Sigmoid colon (tissue), 7 donors: Measurements from ENCODE around the gene MORN1. TPM values are rescaled to one million over a fixed set of nuclear protein-coding genes. Genes with fewer than 3 reads are reported as not detected.

ENCODE experiments used
- DNase-seq: peaks from one replicate; pipeline ENCODE4 v3.0.0-alpha.2; 2019
- H3K27ac ChIP-seq, 4 donors: fragments of 200-600 bp; sonication (generic); one replicate each; pipeline ENCODE4 v1.5.1; 2016 to 2019; ENCODE audit warnings: mild to moderate bottlenecking in 1 of 4
- H3K27me3 ChIP-seq, 3 donors: fragments of 200-600 bp; sonication (generic); one replicate each; pipeline ENCODE4 v1.5.1; 2019; ENCODE audit warnings: mild to moderate bottlenecking in 1 of 3
- H3K36me3 ChIP-seq, 4 donors: fragments of 200-600 bp; sonication (generic); one replicate each; pipeline ENCODE4 v1.5.1; 2016 to 2019
- H3K4me1 ChIP-seq, 4 donors: fragments of 200-600 bp; sonication (generic); one replicate each; pipeline ENCODE4 v1.5.1; 2017 to 2019
- H3K4me3 ChIP-seq, 4 donors: fragments of 200-600 bp; sonication (generic); one replicate each; pipeline ENCODE4 v1.5.1; 2017 to 2019; ENCODE audit warnings: mild to moderate bottlenecking in 2 of 4, moderate library complexity in 1 of 4
- H3K9me3 ChIP-seq, 4 donors: fragments of 200-600 bp in 3 of 4; sonication (generic) in 3 of 4; one replicate each; pipeline versions ENCODE4 v1.5.1 to v1.6.1; 2013 to 2019
- CTCF ChIP-seq, 4 experiments: fragments of 450-650 bp in 3 of 4; fragments of 200-600 bp in 1 of 4; IDR thresholded peaks; one replicate each; pipeline ENCODE4 v1.5.1; 2016 to 2019; ENCODE audit warnings: antibody characterized with exemption in 4 of 4, mild to moderate bottlenecking in 3 of 4, moderate library complexity in 2 of 4
- EP300 ChIP-seq, 4 donors: sonication (generic); formaldehyde crosslinking; IDR thresholded peaks; one replicate each; pipeline ENCODE4 v1.6.1; 2017; ENCODE audit warnings: antibody characterized with exemption in 4 of 4
- POLR2A ChIP-seq, 2 donors: fragments of 450-650 bp; IDR thresholded peaks; one replicate each; pipeline ENCODE4 v1.6.1; 2016; ENCODE audit warnings: antibody characterized with exemption in 2 of 2, mild to moderate bottlenecking in 2 of 2, moderate library complexity in 2 of 2
- POLR2AphosphoS5 ChIP-seq, 4 donors: sonication (generic); formaldehyde crosslinking; IDR thresholded peaks; one replicate each; pipeline ENCODE4 v1.6.1; 2017; ENCODE audit warnings: antibody characterized with exemption in 4 of 4
- WGBS, 2 donors: extraction: QIAGEN DNeasy Blood & Tissue Kit; methylation state at CpG; one replicate each; pipeline ENCODE4 v1.1.7; 2013; 5-methylcytosine and 5-hydroxymethylcytosine counted together
- intact Hi-C: fragments of 100-400 bp; cut with DNase I; formaldehyde crosslinking; loops from one replicate; pipeline ENCODE4 v1.15.1; 2023
- polyA plus RNA-seq, 3 donors: library from polyadenylated mRNA; stranded (reverse); fragments of 200-250 nt; gene quantifications; one replicate each; pipeline ENCODE4 v1.2.3, GENCODE V29; 2013
- total RNA-seq, 4 donors: library from RNA; depleted of rRNA; stranded (reverse); fragments of >200 nt; gene quantifications; one replicate each; pipeline ENCODE4 v1.1.0, GENCODE V29; 2016
- donor health status: healthy with polysubstance abuse.
- donor health status: Bipolar disorder and iron deficiency.
- donor health status: healthy.

Gene MORN1
- total and polyA plus RNA-seq, 7 donors: 2.4 to 9.1 (median 6.4) TPM

GRCh38 chr1:2337081-2337480, 54.3 kb downstream of the MORN1 start:
- TF ChIP-seq POLR2A (IDR thresholded peaks at IDR 0.05) (no peak), EP300 (IDR thresholded peaks at IDR 0.05) (no peak), POLR2AphosphoS5 (IDR thresholded peaks at IDR 0.05) (no peak), CTCF (IDR thresholded peaks at IDR 0.05) (no peak)
- no peaks in the 10 kb centered on the region for H3K27me3 ChIP-seq
- H3K4me1 ChIP-seq: no peaks in the 10 kb centered on the region
- H3K27ac ChIP-seq: no peak overlapping the region
- H3K9me3 ChIP-seq: no peaks in the 10 kb centered on the region
- no peak for DNase-seq
- intact Hi-C loops: no loop called here
- WGBS, 2 donors: 89 to 92% methylated on average over 23 of the region's 23 CpGs
- no peaks in the 10 kb centered on the region for H3K36me3 ChIP-seq
- no peak overlapping the region for H3K4me3 ChIP-seq

DNA sequence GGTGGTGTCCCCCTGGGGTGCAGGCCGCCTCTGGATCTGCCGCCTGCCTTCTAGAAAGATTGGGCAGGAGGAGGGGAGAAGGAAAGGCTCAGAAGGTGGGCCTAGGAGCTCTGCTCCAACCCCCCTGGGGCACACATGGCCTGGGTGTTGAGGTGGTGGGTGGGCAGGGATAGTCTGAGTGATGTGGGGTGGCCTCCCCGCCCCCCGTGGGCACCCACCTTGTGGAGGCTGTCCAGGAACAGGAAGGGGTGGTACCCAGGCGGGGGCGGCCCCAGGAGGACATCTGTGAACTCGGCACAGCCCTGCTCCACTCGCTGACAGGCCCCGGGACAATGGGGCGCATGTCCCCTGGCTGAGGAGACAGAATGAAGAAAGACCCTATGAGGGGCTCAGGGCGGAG, 54.9 kb downstream of the MORN1 start:
- Histone ChIP-seq H3K4me1 (peaks cover 0 to 2% (median 1%) of the 10 kb centered on the region in 4 donors), H3K36me3 (no peaks in the 10 kb centered on the region), H3K27ac (no peak overlapping the region), H3K9me3 (no peaks in the 10 kb centered on the region), H3K4me3 (no peak overlapping the region), H3K27me3 (no peaks in the 10 kb centered on the region)
- TF ChIP-seq EP300 (IDR thresholded peaks at IDR 0.05) (no peak), POLR2A (IDR thresholded peaks at IDR 0.05) (no peak), POLR2AphosphoS5 (IDR thresholded peaks at IDR 0.05) (no peak), CTCF (IDR thresholded peaks at IDR 0.05) (no peak)
- WGBS, 2 donors: 74 to 86% methylated on average over 11 of the region's 11 CpGs
- intact Hi-C loops: no loop called here
- no peak for DNase-seq

- 86 to 92% methylated on average over 36 of the region's 36 CpGs for WGBS, 2 donors
These were observed 55.5 kb downstream of the MORN1 start for GRCh38 chr1:2335721-2336455.

DNA sequence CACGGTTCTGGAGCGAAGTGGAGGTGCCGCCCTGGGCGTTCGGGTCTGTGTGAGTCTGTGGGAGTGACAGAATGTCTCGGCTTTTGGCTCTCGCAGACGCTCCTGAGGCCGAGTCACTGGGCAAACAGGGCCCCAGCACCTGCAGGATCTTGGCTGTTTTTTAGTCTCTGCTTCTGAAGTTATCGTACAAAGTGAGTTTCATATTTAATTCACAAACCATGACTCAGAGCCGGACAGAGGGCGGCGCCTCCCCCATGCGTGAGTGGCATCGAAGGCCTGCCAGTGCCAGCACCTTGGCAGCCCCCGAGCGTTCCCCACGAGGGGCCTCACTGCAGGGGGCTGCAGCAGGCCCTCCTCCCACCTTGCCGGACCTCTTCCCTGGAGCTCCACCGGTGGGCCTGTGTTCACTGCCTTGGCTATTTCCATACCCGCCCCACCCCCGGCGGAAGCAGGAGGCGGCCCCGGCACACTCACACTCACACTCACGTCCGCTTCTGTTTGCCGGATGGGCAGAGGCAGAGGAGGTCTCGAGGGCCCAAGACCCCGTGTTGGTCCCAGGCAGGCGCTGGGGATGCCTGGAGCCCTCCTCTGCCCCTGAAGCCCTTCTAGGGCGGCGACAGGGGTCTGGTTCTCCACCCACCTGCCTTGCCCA, 56.3 kb downstream of the MORN1 start:
- no peak overlapping the region for H3K4me3 ChIP-seq
- no peak overlapping the region for H3K27ac ChIP-seq
- TF ChIP-seq EP300 (IDR thresholded peaks at IDR 0.05) (no peak), CTCF (IDR thresholded peaks at IDR 0.05) (no peak), POLR2AphosphoS5 (IDR thresholded peaks at IDR 0.05) (no peak), POLR2A (IDR thresholded peaks at IDR 0.05) (no peak)
- no peak for DNase-seq
- intact Hi-C loops: loop anchor here (5.0 kb wide), 1 partner anchor 42 kb away; no protein-coding TSS in a partner anchor
- no peaks in the 10 kb centered on the region for H3K36me3 ChIP-seq
- no peaks in the 10 kb centered on the region for H3K27me3 ChIP-seq
- H3K9me3 ChIP-seq: no peaks in the 10 kb centered on the region
- 79 to 84% methylated on average over 33 of the region's 33 CpGs for WGBS, 2 donors
- peaks cover 0 to 17% (median 16%) of the 10 kb centered on the region in 4 donors for H3K4me1 ChIP-seq

More at GRCh38 chr1:2335721-2336455, 55.5 kb downstream of the MORN1 start:
- Histone ChIP-seq H3K9me3 (no peaks in the 10 kb centered on the region), H3K27me3 (no peaks in the 10 kb centered on the region), H3K4me1 (peaks cover 0 to 8% (median 7%) of the 10 kb centered on the region in 4 donors), H3K36me3 (no peaks in the 10 kb centered on the region), H3K4me3 (no peak overlapping the region), H3K27ac (no peak overlapping the region)
- intact Hi-C loops: no loop called here
- TF ChIP-seq CTCF (IDR thresholded peaks at IDR 0.05): no peak
- TF ChIP-seq POLR2AphosphoS5 (IDR thresholded peaks at IDR 0.05): no peak
- TF ChIP-seq POLR2A (IDR thresholded peaks at IDR 0.05): no peak
- TF ChIP-seq EP300 (IDR thresholded peaks at IDR 0.05): no peak
- no peak for DNase-seq
